CD4-positive, CD25-positive, alpha-beta regulatory T cell (primary cell): ENCODE measurements around the gene CEP83. TPM values are rescaled to one million over a fixed set of nuclear protein-coding genes. Genes with fewer than 3 reads are reported as not detected.

Experiments used
- ATAC-seq, 2 donors: fragments of 150-1000 bp; cut with Tn5 transposase; one replicate each; pipeline ENCODE4 v1.10.0; 2021; ENCODE audit warnings: low read depth in 2 of 2, moderate number of reproducible peaks in 2 of 2, moderate library complexity in 1 of 2
- DNase-seq, 3 donors: peaks; one replicate each; pipeline versions ENCODE4 v3.0.0 to v3.0.0-alpha.2; 2012 to 2022; ENCODE audit warnings: mixed read lengths in 1 of 3
- H3K27ac ChIP-seq: one replicate; pipeline ENCODE4 v1.7.0; 2013; ENCODE audit warnings: mild to moderate bottlenecking, low read length; ENCODE audit not compliant: insufficient read depth, poor library complexity, severe bottlenecking
- H3K27me3 ChIP-seq: one replicate; pipeline ENCODE4 v1.7.0; 2013; ENCODE audit warnings: low read length; ENCODE audit not compliant: control insufficient read depth, insufficient read depth
- H3K36me3 ChIP-seq: one replicate; pipeline ENCODE4 v1.7.0; 2013; ENCODE audit warnings: mild to moderate bottlenecking, low read length, moderate library complexity; ENCODE audit not compliant: control insufficient read depth, insufficient read depth
- H3K4me1 ChIP-seq: 2 replicates; pipeline ENCODE4 v1.7.0; 2013; ENCODE audit warnings: mild to moderate bottlenecking, low read length; ENCODE audit not compliant: insufficient read depth, control insufficient read depth, poor library complexity, severe bottlenecking
- H3K4me3 ChIP-seq: one replicate; pipeline ENCODE4 v1.7.0; 2013; ENCODE audit warnings: low read depth, mild to moderate bottlenecking, low read length, moderate library complexity
- H3K9me3 ChIP-seq, 2 experiments: 1 replicate in 1 of 2; 2 replicates in 1 of 2; pipeline ENCODE4 v1.7.0; 2013; ENCODE audit warnings: low read length in 2 of 2, mild to moderate bottlenecking in 1 of 2, moderate library complexity in 1 of 2; ENCODE audit not compliant: control insufficient read depth in 2 of 2
- H3K27ac Mint-ChIP-seq, 3 donors: one replicate each; pipeline ENCODE4 v1.8.0; 2020 to 2022; ENCODE audit warnings: mild to moderate bottlenecking in 3 of 3, mixed read lengths in 3 of 3, moderate library complexity in 2 of 3
- H3K27me3 Mint-ChIP-seq: one replicate; pipeline ENCODE4 v1.8.0; 2022; ENCODE audit warnings: mild to moderate bottlenecking, mixed read lengths
- H3K36me3 Mint-ChIP-seq: one replicate; pipeline ENCODE4 v1.8.0; 2020; ENCODE audit warnings: mixed read lengths
- H3K4me1 Mint-ChIP-seq, 4 donors: one replicate each; pipeline ENCODE4 v1.8.0; 2020 to 2022; ENCODE audit warnings: mixed read lengths in 4 of 4, mild to moderate bottlenecking in 1 of 4
- H3K4me3 Mint-ChIP-seq, 4 donors: one replicate each; pipeline ENCODE4 v1.8.0; 2020 to 2022; ENCODE audit warnings: mild to moderate bottlenecking in 4 of 4, mixed read lengths in 4 of 4, moderate library complexity in 3 of 4
- H3K9me3 Mint-ChIP-seq, 7 donors: one replicate each; pipeline ENCODE4 v1.8.0; 2020 to 2022; ENCODE audit warnings: mixed read lengths in 7 of 7, mild to moderate bottlenecking in 3 of 7, moderate library complexity in 2 of 7
- polyA plus RNA-seq, 4 donors: library from polyadenylated mRNA; unstranded; fragments of 300-500 nt; fragmentation: Illumina TruSeq; gene quantifications; one replicate each; pipeline ENCODE4 v1.2.3, GENCODE V29; 2021
- total RNA-seq: library from RNA; stranded (reverse); gene quantifications from one replicate; pipeline ENCODE4 v1.2.3, GENCODE V29; 2022

The CEP83 gene
- total and polyA plus RNA-seq, 5 donors from 2014 or later: 3.7 to 14.2 (median 5.1) TPM

DNA sequence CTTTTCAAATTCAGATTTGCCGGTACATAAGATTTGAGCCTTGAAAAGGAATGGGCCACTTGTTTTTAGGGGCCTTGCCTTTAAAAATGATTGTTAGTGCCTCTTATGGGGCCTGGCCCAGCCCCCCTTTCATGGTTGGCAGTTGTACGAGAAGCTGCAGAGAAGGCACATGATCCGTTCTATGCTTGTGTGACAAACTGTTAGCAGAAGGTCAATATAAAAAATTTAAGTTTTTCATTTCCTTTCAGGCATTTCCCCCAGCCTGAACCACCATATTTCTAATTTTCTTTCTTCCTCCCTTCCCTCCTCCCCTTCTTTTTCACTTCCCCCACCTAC lies 192.2 kb downstream of the CEP83 start:
- Histone ChIP-seq H3K27ac (no peak overlapping the region), H3K27me3 (no peaks in the 10 kb centered on the region), H3K4me1 (peaks cover 12% of the 10 kb centered on the region), H3K4me3 (no peak overlapping the region), H3K36me3 (peaks cover 3% of the 10 kb centered on the region), H3K9me3 (no peaks in the 10 kb centered on the region)
- Mint-ChIP-seq H3K27me3 (no peaks in the 10 kb centered on the region), H3K36me3 (peaks cover 34% of the 10 kb centered on the region), H3K4me1 (peaks cover 1 to 39% (median 17%) of the 10 kb centered on the region in 4 donors), H3K4me3 (no peak overlapping the region), H3K9me3 (no peaks in the 10 kb centered on the region), H3K27ac (no peak overlapping the region)
- ATAC-seq (no peak), DNase-seq (no peak)

- Histone ChIP-seq H3K9me3 (no peaks in the 10 kb centered on the region), H3K27me3 (no peaks in the 10 kb centered on the region), H3K36me3 (peaks cover 3% of the 10 kb centered on the region), H3K27ac (no peak overlapping the region), H3K4me1 (peaks cover 17% of the 10 kb centered on the region), H3K4me3 (no peak overlapping the region)
- Mint-ChIP-seq H3K4me3 (no peak overlapping the region), H3K4me1 (peaks cover 7 to 43% (median 21%) of the 10 kb centered on the region in 4 donors), H3K9me3 (no peaks in the 10 kb centered on the region), H3K27ac (peak overlapping the region in 2 of 3 donors; percentile 8 to 29), H3K27me3 (no peaks in the 10 kb centered on the region), H3K36me3 (peaks cover 29% of the 10 kb centered on the region)
- DNase-seq: no peak
- ATAC-seq: no peak
These were observed 192.7 kb downstream of the CEP83 start for GRCh38 chr12:94266796-94267536.

GRCh38 chr12:94265966-94266745 lies 193.5 kb downstream of the CEP83 start:
- Mint-ChIP-seq H3K4me3 (peak overlapping the region in 1 of 4 donors; percentile 6), H3K27me3 (no peaks in the 10 kb centered on the region), H3K27ac (peak overlapping the region in 1 of 3 donors; percentile 73), H3K9me3 (no peaks in the 10 kb centered on the region), H3K36me3 (peaks cover 21% of the 10 kb centered on the region), H3K4me1 (peaks cover 7 to 45% (median 25%) of the 10 kb centered on the region in 4 donors)
- H3K27ac ChIP-seq: no peak overlapping the region
- H3K4me1 ChIP-seq: peaks cover 20% of the 10 kb centered on the region
- H3K36me3 ChIP-seq: no peaks in the 10 kb centered on the region
- ATAC-seq (no peak), DNase-seq (no peak)
- H3K4me3 ChIP-seq: no peak overlapping the region
- no peaks in the 10 kb centered on the region for H3K9me3 ChIP-seq
- H3K27me3 ChIP-seq: no peaks in the 10 kb centered on the region

- H3K27ac Mint-ChIP-seq: no peak overlapping the region
- Histone ChIP-seq H3K4me3 (no peak overlapping the region), H3K27ac (no peak overlapping the region), H3K27me3 (no peaks in the 10 kb centered on the region), H3K4me1 (peaks cover 20% of the 10 kb centered on the region), H3K9me3 (no peaks in the 10 kb centered on the region), H3K36me3 (no peaks in the 10 kb centered on the region)
- ATAC-seq (no peak), DNase-seq (no peak)
- H3K9me3 Mint-ChIP-seq: no peaks in the 10 kb centered on the region
- no peaks in the 10 kb centered on the region for H3K27me3 Mint-ChIP-seq
- peaks cover 7 to 44% (median 27%) of the 10 kb centered on the region in 4 donors for H3K4me1 Mint-ChIP-seq
- H3K36me3 Mint-ChIP-seq: peaks cover 21% of the 10 kb centered on the region
- no peak overlapping the region for H3K4me3 Mint-ChIP-seq
These were observed 194.1 kb downstream of the CEP83 start for GRCh38 chr12:94265539-94265938.

- Mint-ChIP-seq H3K4me3 (peak overlapping the region in 1 of 4 donors; percentile 27), H3K4me1 (peaks cover 7 to 42% (median 27%) of the 10 kb centered on the region in 4 donors), H3K36me3 (peaks cover 21% of the 10 kb centered on the region), H3K27ac (no peak overlapping the region), H3K27me3 (no peaks in the 10 kb centered on the region), H3K9me3 (no peaks in the 10 kb centered on the region)
- Histone ChIP-seq H3K27me3 (no peaks in the 10 kb centered on the region), H3K4me3 (no peak overlapping the region), H3K36me3 (no peaks in the 10 kb centered on the region), H3K9me3 (no peaks in the 10 kb centered on the region), H3K4me1 (peaks cover 20% of the 10 kb centered on the region), H3K27ac (no peak overlapping the region)
- DNase-seq (no peak), ATAC-seq (no peak)
These were observed 194.8 kb downstream of the CEP83 start for GRCh38 chr12:94264736-94265485.

DNA sequence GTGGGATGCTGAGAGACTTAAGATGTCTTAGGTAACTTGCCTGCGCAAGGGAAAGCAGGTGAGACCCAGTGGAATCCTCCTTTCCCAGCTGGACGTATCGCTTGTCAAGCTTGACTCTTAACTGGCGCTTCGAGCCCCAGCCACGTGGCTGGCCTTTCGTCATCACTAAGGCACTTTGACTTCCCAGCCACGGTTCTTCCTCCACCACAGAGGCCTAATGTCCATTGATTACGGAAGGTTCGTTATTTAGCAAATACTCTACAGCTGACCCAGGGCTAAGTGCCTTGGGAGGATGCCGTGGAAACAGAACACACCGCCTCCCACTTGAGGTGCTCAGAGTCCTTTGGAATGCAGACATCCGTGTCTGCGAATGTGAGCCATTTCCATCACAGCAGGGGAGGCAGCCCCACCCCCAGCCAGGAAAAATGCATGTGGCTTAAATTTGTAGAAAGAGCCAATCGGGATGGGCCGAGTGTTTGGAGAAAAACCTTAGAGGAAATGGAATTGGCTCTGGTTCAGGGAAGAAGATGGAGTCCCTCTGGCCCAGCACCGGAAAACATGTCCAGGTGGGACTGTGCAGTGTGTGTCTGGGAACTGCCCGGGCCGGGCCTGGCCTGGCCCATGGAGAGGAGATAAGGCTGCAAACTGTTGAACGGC lies 195.6 kb downstream of the CEP83 start:
- peaks cover 19% of the 10 kb centered on the region for H3K36me3 Mint-ChIP-seq
- H3K9me3 Mint-ChIP-seq: no peaks in the 10 kb centered on the region
- H3K9me3 ChIP-seq: no peaks in the 10 kb centered on the region
- peaks cover 7 to 41% (median 25%) of the 10 kb centered on the region in 4 donors for H3K4me1 Mint-ChIP-seq
- DNase-seq (no peak), ATAC-seq (no peak)
- peak overlapping the region in 2 of 3 donors; percentile 99 for H3K27ac Mint-ChIP-seq
- H3K36me3 ChIP-seq: no peaks in the 10 kb centered on the region
- H3K4me3 Mint-ChIP-seq: peak overlapping the region; percentile 95 to 99 (median 96)
- H3K27me3 Mint-ChIP-seq: no peaks in the 10 kb centered on the region
- H3K4me1 ChIP-seq: peaks cover 20% of the 10 kb centered on the region
- no peak overlapping the region for H3K27ac ChIP-seq
- no peak overlapping the region for H3K4me3 ChIP-seq
- H3K27me3 ChIP-seq: no peaks in the 10 kb centered on the region
